Astrocyte of the spinal cord (primary cell): ENCODE measurements around the gene MTMR12.

Experiments
- DNase-seq: peaks from one replicate; pipeline ENCODE4 v3.0.0; 2011; ENCODE audit warnings: low read depth, low spot score
- H3K4me3 ChIP-seq: 2 replicates; pipeline ENCODE4 v1.5.1; 2011; ENCODE audit warnings: low read depth, mild to moderate bottlenecking, low read length, moderate library complexity
- in situ Hi-C: cut with HindIII; loops from 2 replicates; pipeline ENCODE4 v1.10.0; 2017; ENCODE audit warnings: low sequenced_read_pairs
- TF ChIP-seq, protein P1 (sequence below): IDR thresholded peaks from 2 replicates; pipeline ENCODE4 v1.5.1; 2012; ENCODE audit warnings: low read depth, mild to moderate bottlenecking, low read length, inconsistent platforms

MTMR12 gene

GRCh38 chr5:32206509-32207354 is 106.0 kb downstream of the MTMR12 start:
- no peak for DNase-seq
- TF ChIP-seq, protein P1, sequence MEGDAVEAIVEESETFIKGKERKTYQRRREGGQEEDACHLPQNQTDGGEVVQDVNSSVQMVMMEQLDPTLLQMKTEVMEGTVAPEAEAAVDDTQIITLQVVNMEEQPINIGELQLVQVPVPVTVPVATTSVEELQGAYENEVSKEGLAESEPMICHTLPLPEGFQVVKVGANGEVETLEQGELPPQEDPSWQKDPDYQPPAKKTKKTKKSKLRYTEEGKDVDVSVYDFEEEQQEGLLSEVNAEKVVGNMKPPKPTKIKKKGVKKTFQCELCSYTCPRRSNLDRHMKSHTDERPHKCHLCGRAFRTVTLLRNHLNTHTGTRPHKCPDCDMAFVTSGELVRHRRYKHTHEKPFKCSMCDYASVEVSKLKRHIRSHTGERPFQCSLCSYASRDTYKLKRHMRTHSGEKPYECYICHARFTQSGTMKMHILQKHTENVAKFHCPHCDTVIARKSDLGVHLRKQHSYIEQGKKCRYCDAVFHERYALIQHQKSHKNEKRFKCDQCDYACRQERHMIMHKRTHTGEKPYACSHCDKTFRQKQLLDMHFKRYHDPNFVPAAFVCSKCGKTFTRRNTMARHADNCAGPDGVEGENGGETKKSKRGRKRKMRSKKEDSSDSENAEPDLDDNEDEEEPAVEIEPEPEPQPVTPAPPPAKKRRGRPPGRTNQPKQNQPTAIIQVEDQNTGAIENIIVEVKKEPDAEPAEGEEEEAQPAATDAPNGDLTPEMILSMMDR: no peak
- in situ Hi-C loops: no loop called here
- no peak overlapping the region for H3K4me3 ChIP-seq

DNA sequence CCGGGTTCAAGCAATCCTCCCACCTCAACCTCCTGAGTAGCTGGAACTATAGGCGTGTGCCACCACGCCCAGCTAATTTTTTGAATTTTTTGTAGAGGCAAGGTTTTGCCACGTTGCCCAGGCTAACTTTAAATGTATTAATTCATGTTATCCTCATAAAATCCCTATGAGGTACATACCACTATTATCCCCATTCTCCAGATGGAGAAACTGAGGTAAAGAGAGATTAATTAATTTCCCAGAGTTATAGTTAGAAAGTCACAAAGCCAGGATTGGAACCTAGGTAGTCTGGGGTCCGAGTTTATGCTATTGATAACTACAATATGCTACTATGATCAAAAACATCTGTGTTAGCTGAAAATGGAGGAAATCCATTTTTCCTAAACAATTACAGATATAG is 106.7 kb downstream of the MTMR12 start:
- DNase-seq: no peak
- H3K4me3 ChIP-seq: no peak overlapping the region
- in situ Hi-C loops: no loop called here
- TF ChIP-seq, protein P1: no peak

- TF ChIP-seq, protein P1: no peak
- H3K4me3 ChIP-seq: no peak overlapping the region
- in situ Hi-C loops: no loop called here
- no peak for DNase-seq
Observed at GRCh38 chr5:32202394-32202793, 110.3 kb downstream of the MTMR12 start.

DNA sequence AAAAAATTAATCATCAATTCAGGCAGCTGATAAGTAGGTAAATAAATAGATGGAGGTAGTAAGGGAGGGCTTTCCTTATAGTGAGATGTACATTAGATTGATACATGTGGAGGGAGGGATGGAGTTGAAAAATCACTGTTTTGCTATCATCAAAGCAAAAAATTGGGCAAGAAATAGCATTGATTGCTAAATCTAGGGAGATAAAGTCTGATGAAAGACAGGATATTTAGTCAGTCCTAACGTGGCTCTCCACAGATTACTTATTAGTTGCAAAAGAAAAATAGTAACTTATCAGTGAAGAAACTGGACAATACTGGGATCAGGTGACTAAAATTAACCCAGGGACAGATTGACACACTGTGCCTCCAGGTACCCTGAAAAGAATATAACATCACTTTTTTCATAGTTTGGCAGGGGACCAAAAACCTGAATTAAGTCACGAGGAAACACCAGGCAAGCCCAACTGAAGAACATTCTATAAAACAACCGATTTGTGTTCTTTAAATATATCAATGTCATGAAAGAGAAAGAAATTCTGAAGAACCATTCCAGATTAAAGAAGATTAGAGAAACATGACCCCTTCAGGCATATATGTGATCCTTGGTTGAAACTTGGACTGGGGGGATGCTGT is 111.5 kb downstream of the MTMR12 start:
- TF ChIP-seq, protein P1: no peak
- in situ Hi-C loops: no loop called here
- DNase-seq: no peak
- no peak overlapping the region for H3K4me3 ChIP-seq

- no peak overlapping the region for H3K4me3 ChIP-seq
- in situ Hi-C loops: no loop called here
- TF ChIP-seq, protein P1: no peak
- DNase-seq: no peak
Observed at GRCh38 chr5:32197032-32197431, 115.7 kb downstream of the MTMR12 start.

GRCh38 chr5:32195265-32195664 is 117.5 kb downstream of the MTMR12 start:
- no peak overlapping the region for H3K4me3 ChIP-seq
- TF ChIP-seq, protein P1: no peak
- in situ Hi-C loops: no loop called here
- DNase-seq: no peak
